ENCODE data around the gene DNAH17. TPM values are rescaled to one million over a fixed set of nuclear protein-coding genes. Genes with fewer than 3 reads are reported as not detected.

The DNAH17 gene
- total and polyA plus RNA-seq, 7 experiments from 2014 or later, result 0.05 to 1.5 (median 0.38) TPM

DNA sequence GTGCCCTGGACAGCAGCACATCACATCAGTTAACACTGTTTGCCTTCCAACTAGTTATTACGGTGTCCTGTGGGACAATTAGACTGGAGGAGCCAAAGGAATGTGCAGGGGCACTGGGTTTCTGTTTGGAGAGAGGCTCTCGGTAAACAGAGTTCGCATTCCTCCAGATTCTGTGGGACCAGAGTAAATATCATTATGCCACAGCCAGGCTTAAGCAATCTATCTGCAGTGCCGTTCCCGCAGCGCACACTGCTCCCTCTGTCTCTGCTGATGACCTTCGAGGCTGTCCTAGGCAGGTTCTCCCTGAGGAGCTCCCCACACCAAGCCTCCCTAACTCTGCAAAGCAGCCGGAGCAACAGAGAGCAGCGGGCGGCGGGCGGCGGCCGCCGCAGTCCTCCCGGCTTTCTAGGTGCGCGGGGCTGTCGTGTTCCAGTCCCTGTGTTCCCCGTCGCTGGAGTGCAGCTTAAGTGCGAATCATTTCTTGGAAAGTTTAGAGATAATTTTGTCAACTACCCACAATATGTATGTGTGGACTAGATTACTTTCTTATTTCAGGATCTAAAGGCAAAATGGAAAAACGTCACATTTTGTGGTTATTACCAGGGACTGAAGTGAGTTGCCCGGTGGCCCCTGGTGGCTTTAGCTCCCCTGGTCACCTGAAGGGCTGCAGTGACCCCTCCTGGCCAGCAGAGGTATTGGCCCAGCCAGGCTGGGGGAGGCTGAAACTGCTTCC is 155.5 kb downstream of the DNAH17 start:
- peaks cover 0 to 1% (median 0%) of the 10 kb centered on the region in 11 donors for H3K9me3 Mint-ChIP-seq
- Histone ChIP-seq H3K4me3 (ENCODE audit: low read length) (no peak overlapping the region), H3K27me3 (ENCODE audit: control insufficient read depth in 2 of 2, insufficient read depth in 2 of 2, low read length in 2 of 2) (no peaks in the 10 kb centered on the region), H3K4me1 (ENCODE audit: control insufficient read depth in 2 of 2, insufficient read depth in 2 of 2, low read length in 2 of 2) (peaks cover 0 to under 1% of the 10 kb centered on the region in 2 donors), H3K36me3 (ENCODE audit: control insufficient read depth in 2 of 3, insufficient read depth in 3 of 3, low read length in 3 of 3) (peaks cover 0 to 75% (median 4%) of the 10 kb centered on the region in 3 experiments), H3K9me3 (ENCODE audit: control insufficient read depth in 2 of 3, low read length in 3 of 3) (no peaks in the 10 kb centered on the region), H3K27ac (ENCODE audit: low read depth, low read length) (no peak overlapping the region)
- ATAC-seq, result peak; percentile 94
- H3K4me1 Mint-ChIP-seq, result peaks cover 9 to 52% (median 22%) of the 10 kb centered on the region in 7 donors
- ChIA-PET CTCF (interaction anchor here (0.6 to 6.6 kb wide), 18 partner anchors 14 to 337 kb away, joined by 3 to 50 read pairs (median 4); partner anchors contain the start of gene PGS1), POLR2A (interaction anchor here (0.9 to 2.2 kb wide), 7 partner anchors 43 to 170 kb away, joined by 3 to 10 read pairs (median 4); partner anchors contain the start of gene PGS1)
- peak; percentile 48 to 81 (median 64) for DNase-seq
- intact Hi-C loops (cut with micrococcal nuclease), result loop anchor here (1.0 to 10.0 kb wide), 5 partner anchors 61 to 337 kb away; partner anchors contain the start of gene SOCS3 (in 2 of the 2)
- peak overlapping the region in 8 of 9 donors; percentile 11 to 69 (median 49) for H3K27ac Mint-ChIP-seq
- H3K4me3 Mint-ChIP-seq, result no peak overlapping the region
- peaks cover 4 to 34% (median 12%) of the 10 kb centered on the region in 5 donors for H3K36me3 Mint-ChIP-seq
- no peaks in the 10 kb centered on the region for H3K27me3 Mint-ChIP-seq

DNA sequence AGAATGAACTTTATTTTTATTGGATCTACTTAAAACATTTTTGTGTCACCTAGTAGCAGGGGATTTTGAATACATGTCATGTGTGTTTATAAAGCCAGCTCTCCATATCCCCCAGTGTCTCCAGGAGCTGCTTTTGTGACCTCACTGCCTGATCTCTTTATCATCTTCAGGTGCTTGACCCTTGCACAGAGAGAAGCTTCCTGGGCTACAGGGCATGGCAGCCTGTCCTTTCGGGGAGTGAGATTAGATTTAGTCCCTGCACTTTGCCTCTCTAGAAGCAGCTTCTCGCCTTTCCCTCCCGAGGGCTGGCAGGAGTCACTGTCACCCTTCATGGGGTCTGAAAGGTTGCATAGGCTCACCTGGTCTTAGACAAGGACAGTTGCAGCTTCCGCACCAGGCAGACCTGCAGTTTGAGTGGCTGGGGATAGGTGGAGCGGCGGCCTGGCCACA is 156.1 kb downstream of the DNAH17 start:
- peaks cover 4 to 31% (median 12%) of the 10 kb centered on the region in 5 donors for H3K36me3 Mint-ChIP-seq

GRCh38 chr17:78419970-78420815 is 157.0 kb downstream of the DNAH17 start:
- Mint-ChIP-seq H3K4me1 (peaks cover 22 to 64% (median 37%) of the 10 kb centered on the region in 7 donors), H3K4me3 (no peak overlapping the region), H3K27ac (peak overlapping the region in 5 of 9 donors; percentile 6 to 75 (median 55)), H3K27me3 (no peaks in the 10 kb centered on the region), H3K9me3 (peaks cover 0 to 1% (median 0%) of the 10 kb centered on the region in 11 donors), H3K36me3 (peaks cover 4 to 30% (median 12%) of the 10 kb centered on the region in 5 donors)
- H3K4me3 ChIP-seq (ENCODE audit: low read length), result no peak overlapping the region
- no peak overlapping the region for H3K27ac ChIP-seq (ENCODE audit: low read depth, low read length)
- DNase-seq, result no peak
- ChIA-PET POLR2A (interaction anchor here (1.3 kb wide), 1 partner anchor 171 kb away, joined by 3 read pairs; no protein-coding TSS in a partner anchor), CTCF (interaction anchor here (0.6 to 6.6 kb wide), 8 partner anchors 10 to 288 kb away, joined by 3 to 50 read pairs (median 4); no protein-coding TSS in a partner anchor)
- peaks cover 4 to 13% of the 10 kb centered on the region in 2 donors for H3K4me1 ChIP-seq (ENCODE audit: control insufficient read depth in 2 of 2, insufficient read depth in 2 of 2, low read length in 2 of 2)
- H3K36me3 ChIP-seq (ENCODE audit: control insufficient read depth in 2 of 3, insufficient read depth in 3 of 3, low read length in 3 of 3), result peaks cover 0 to 67% (median 4%) of the 10 kb centered on the region in 3 experiments
- intact Hi-C loops (cut with micrococcal nuclease), result loop anchor here in 1 of 2 donors (10.0 kb wide), 1 partner anchor 335 kb away; no protein-coding TSS in a partner anchor
- no peaks in the 10 kb centered on the region for H3K27me3 ChIP-seq (ENCODE audit: control insufficient read depth in 2 of 2, insufficient read depth in 2 of 2, low read length in 2 of 2)
- no peak for ATAC-seq
- no peaks in the 10 kb centered on the region for H3K9me3 ChIP-seq (ENCODE audit: control insufficient read depth in 2 of 3, low read length in 3 of 3)

More for the DNA sequence above, 156.1 kb downstream of the DNAH17 start:
- Histone ChIP-seq H3K36me3 (ENCODE audit: control insufficient read depth in 2 of 3, insufficient read depth in 3 of 3, low read length in 3 of 3) (peaks cover 0 to 74% (median 4%) of the 10 kb centered on the region in 3 experiments), H3K9me3 (ENCODE audit: control insufficient read depth in 2 of 3, low read length in 3 of 3) (no peaks in the 10 kb centered on the region), H3K27ac (ENCODE audit: low read depth, low read length) (no peak overlapping the region), H3K27me3 (ENCODE audit: control insufficient read depth in 2 of 2, insufficient read depth in 2 of 2, low read length in 2 of 2) (no peaks in the 10 kb centered on the region), H3K4me1 (ENCODE audit: control insufficient read depth in 2 of 2, insufficient read depth in 2 of 2, low read length in 2 of 2) (peaks cover under 1 to 6% of the 10 kb centered on the region in 2 donors), H3K4me3 (ENCODE audit: low read length) (no peak overlapping the region)
- no peak for DNase-seq
- CTCF ChIA-PET, result interaction anchor here (0.6 to 6.6 kb wide), 13 partner anchors 13 to 244 kb away, joined by 3 to 50 read pairs (median 5); no protein-coding TSS in a partner anchor
- H3K27ac Mint-ChIP-seq, result peak overlapping the region in 3 of 9 donors; percentile 50 to 75 (median 55)
- peaks cover 0 to 1% (median 0%) of the 10 kb centered on the region in 11 donors for H3K9me3 Mint-ChIP-seq
- H3K4me1 Mint-ChIP-seq, result peaks cover 13 to 56% (median 28%) of the 10 kb centered on the region in 7 donors
- H3K27me3 Mint-ChIP-seq, result no peaks in the 10 kb centered on the region
- POLR2A ChIA-PET, result interaction anchor here (1.0 to 2.2 kb wide), 2 partner anchors 60 to 169 kb away, joined by 4 to 10 read pairs; no protein-coding TSS in a partner anchor
- no peak overlapping the region for H3K4me3 Mint-ChIP-seq
- intact Hi-C loops (cut with micrococcal nuclease), result loop anchor here in 1 of 2 donors (10.0 kb wide), 1 partner anchor 336 kb away; no protein-coding TSS in a partner anchor
- no peak for ATAC-seq

DNA sequence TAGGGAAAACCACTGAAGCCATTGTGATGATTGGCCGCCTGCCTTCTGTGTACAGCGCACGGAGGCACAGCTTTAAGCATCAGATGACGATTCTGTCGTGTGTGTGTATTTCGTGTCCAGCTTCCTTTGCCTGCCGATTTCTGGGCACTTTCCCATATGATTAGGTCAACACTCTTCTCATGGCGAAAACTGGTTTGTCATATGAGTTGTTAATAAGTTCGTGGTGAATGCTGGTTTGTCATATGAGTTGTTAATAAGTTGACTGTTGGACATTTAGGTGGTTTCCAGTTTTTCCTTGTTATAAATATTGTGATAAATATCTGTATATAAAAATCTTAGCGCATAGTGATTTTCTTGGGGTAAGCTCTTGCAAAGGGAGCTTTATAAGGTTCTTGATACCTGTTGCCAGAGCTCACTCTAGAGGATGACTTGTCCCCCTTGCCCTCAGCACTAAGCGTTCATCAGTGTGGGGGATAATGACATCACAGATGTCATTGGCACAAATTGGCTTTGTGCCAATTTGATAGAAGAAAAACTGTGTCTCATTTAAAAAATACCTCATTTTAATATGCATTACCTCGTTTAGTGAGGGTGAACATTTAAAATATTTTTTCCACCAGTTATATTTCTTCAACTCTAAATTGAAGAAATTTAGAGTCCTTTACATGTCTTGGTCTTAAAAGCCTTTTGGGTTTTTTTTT is 158.7 kb downstream of the DNAH17 start:
- H3K4me3 Mint-ChIP-seq, result no peak overlapping the region
- Histone ChIP-seq H3K4me3 (ENCODE audit: low read length) (no peak overlapping the region), H3K27ac (ENCODE audit: low read depth, low read length) (no peak overlapping the region), H3K27me3 (ENCODE audit: control insufficient read depth in 2 of 2, insufficient read depth in 2 of 2, low read length in 2 of 2) (no peaks in the 10 kb centered on the region), H3K4me1 (ENCODE audit: control insufficient read depth in 2 of 2, insufficient read depth in 2 of 2, low read length in 2 of 2) (peaks cover 22 to 30% of the 10 kb centered on the region in 2 donors), H3K36me3 (ENCODE audit: control insufficient read depth in 2 of 3, insufficient read depth in 3 of 3, low read length in 3 of 3) (peaks cover 0 to 50% (median under 1%) of the 10 kb centered on the region in 3 experiments), H3K9me3 (ENCODE audit: control insufficient read depth in 2 of 3, low read length in 3 of 3) (no peaks in the 10 kb centered on the region)
- ATAC-seq (no peak), DNase-seq (no peak)
- ChIA-PET POLR2A (interaction anchor here (1.3 kb wide), 1 partner anchor 169 kb away, joined by 3 read pairs; no protein-coding TSS in a partner anchor), CTCF (interaction anchor here (1.0 to 6.6 kb wide), 4 partner anchors 8 to 167 kb away, joined by 3 to 50 read pairs (median 18); no protein-coding TSS in a partner anchor)
- H3K27ac Mint-ChIP-seq, result peak overlapping the region in 2 of 9 donors; percentile 71 to 86
- H3K9me3 Mint-ChIP-seq, result peaks cover 0 to 1% (median 0%) of the 10 kb centered on the region in 11 donors
- intact Hi-C loops (cut with micrococcal nuclease), result no loop called here
- no peaks in the 10 kb centered on the region for H3K27me3 Mint-ChIP-seq
- H3K36me3 Mint-ChIP-seq, result peaks cover 4 to 29% (median 12%) of the 10 kb centered on the region in 5 donors
- H3K4me1 Mint-ChIP-seq, result peaks cover 39 to 77% (median 54%) of the 10 kb centered on the region in 7 donors

DNA sequence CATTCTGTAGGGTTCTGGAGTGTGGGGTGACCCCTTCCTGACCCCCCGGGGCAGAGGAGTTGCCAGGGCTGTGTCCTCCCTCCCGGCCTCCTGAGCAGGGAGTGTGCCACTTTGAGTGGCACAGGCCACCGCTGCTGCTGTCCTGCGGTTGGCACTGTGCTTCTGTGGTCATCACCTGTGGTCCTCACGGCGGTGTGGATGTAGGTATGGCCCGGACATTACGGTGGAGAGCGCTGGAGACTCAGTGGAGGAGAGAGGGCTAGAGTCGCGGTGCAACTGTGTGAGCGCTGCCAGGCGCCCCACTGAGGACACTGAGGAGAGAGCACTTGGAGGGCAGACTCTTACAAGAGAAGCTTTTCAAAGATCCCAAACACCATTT is 159.7 kb downstream of the DNAH17 start:
- ATAC-seq (no peak), DNase-seq (no peak)
- no peak overlapping the region for H3K27ac ChIP-seq (ENCODE audit: low read depth, low read length)
- H3K36me3 ChIP-seq (ENCODE audit: control insufficient read depth in 2 of 3, insufficient read depth in 3 of 3, low read length in 3 of 3), result peaks cover 0 to 40% (median 0%) of the 10 kb centered on the region in 3 experiments
- no peaks in the 10 kb centered on the region for H3K27me3 ChIP-seq (ENCODE audit: control insufficient read depth in 2 of 2, insufficient read depth in 2 of 2, low read length in 2 of 2)
- Mint-ChIP-seq H3K27ac (peak overlapping the region in 8 of 9 donors; percentile 40 to 97 (median 93)), H3K4me1 (peaks cover 45 to 83% (median 60%) of the 10 kb centered on the region in 7 donors), H3K4me3 (peak overlapping the region in 2 of 10 donors; percentile 32 to 84), H3K27me3 (no peaks in the 10 kb centered on the region), H3K9me3 (no peaks in the 10 kb centered on the region), H3K36me3 (peaks cover 4 to 32% (median 12%) of the 10 kb centered on the region in 5 donors)
- H3K9me3 ChIP-seq (ENCODE audit: control insufficient read depth in 2 of 3, low read length in 3 of 3), result no peaks in the 10 kb centered on the region
- POLR2A ChIA-PET, result interaction anchor here (0.5 kb wide), 1 partner anchor 81 kb away, joined by 3 read pairs; no protein-coding TSS in a partner anchor
- CTCF ChIA-PET, result interaction anchor here (1.0 to 1.9 kb wide), 4 partner anchors 38 to 146 kb away, joined by 3 to 5 read pairs (median 4); no protein-coding TSS in a partner anchor
- H3K4me3 ChIP-seq (ENCODE audit: low read length), result no peak overlapping the region
- intact Hi-C loops (cut with micrococcal nuclease), result no loop called here
- H3K4me1 ChIP-seq (ENCODE audit: control insufficient read depth in 2 of 2, insufficient read depth in 2 of 2, low read length in 2 of 2), result peaks cover 24 to 39% of the 10 kb centered on the region in 2 donors
